GM15510 (cell line): ENCODE results near the gene OR11H7.

ENCODE experiments used
- POLR2A ChIP-seq: IDR thresholded peaks from 3 replicates; pipeline ENCODE4 v1.6.1; 2011; ENCODE audit warnings: borderline replicate concordance; ENCODE audit not compliant: insufficient read length; ENCODE audit errors: extremely low read depth

Gene OR11H7

GRCh38 chr14:20262642-20263128 lies 33.9 kb downstream of the OR11H7 start:
- TF ChIP-seq POLR2A = no peak

- no peak for TF ChIP-seq POLR2A
Measured at GRCh38 chr14:20274062-20274461, 45.3 kb downstream of the OR11H7 start.

- TF ChIP-seq POLR2A = no peak
Measured at GRCh38 chr14:20277409-20277808, 48.6 kb downstream of the OR11H7 start.

DNA sequence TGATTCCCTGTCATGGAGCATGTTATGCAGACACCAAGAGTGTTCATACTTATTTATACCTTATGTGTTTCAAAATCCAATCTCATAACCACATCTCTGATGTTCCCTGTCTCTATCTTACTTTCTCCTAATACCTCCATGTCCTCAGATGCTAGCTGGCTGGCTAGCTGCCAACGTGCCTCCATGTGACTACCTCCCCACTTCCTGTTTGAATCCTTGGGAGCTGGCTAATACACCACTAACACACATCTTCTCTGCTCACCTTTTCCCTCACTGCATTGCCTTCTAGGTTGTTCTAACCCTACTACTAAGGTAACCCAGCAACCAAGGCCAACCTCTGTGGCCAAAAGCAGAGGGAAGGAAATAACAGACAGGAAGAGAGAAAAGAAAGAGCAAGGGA lies 49.6 kb downstream of the OR11H7 start:
- TF ChIP-seq POLR2A = no peak
